EL (cell line): ENCODE measurements around the gene INSR.
A peak's percentile ranks its signal among the peaks of the same experiment; 100 is the strongest.
"Not testable (repeated sequence)": the region's sequence is repeated elsewhere in the genome, so short reads cannot be mapped to it uniquely, and the experiment has no call there.

ENCODE experiments used
- DNase-seq: peaks from one replicate; pipeline ENCODE4 v3.0.0-alpha.2; 2016

Gene INSR

GRCh38 chr19:7188698-7189629 is 105.2 kb downstream of the INSR start:
- no peak for DNase-seq

- no peak for DNase-seq
Observed at GRCh38 chr19:7187605-7188339, 106.4 kb downstream of the INSR start.

DNA sequence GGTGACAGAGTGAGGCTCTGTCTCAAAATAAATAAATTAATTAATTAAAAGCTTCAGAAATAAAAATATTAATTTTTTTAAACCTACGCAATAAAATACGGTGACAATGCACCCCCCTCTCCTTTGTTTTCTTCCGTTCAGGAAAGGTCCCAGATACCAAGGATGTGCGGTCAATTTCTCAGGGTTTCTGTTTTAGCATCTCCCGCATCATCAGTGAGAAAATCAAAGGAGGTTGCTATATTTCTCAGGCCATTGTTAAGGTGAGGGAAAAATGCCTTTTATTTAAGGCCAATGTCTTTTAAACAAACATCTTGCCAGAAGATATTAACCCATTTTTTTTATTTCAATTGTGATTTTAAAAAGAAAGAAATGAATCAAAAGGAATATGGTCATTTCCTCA is 111.7 kb downstream of the INSR start:
- no peak for DNase-seq

DNA sequence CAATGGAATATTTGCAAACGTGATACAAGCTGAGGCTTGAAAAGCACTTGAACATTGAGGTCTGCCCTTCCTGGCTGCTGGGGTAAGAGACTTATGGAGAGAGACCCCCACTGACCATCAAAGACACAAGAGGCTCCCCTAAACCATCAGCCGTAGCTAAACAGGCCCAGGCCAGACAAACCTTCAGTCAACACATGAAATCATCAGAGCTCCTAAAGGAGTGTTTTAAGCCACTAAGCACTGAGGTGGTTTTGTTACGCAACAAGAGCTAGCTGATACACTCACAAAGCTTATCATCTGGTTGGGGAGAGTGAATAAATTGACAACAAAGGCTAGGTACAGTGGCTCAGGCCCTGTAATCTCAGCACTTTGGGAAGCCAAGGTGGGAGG is 114.3 kb downstream of the INSR start:
- no peak for DNase-seq

GRCh38 chr19:7177926-7178325 is 116.3 kb downstream of the INSR start:
- DNase-seq: peak; percentile 28

DNA sequence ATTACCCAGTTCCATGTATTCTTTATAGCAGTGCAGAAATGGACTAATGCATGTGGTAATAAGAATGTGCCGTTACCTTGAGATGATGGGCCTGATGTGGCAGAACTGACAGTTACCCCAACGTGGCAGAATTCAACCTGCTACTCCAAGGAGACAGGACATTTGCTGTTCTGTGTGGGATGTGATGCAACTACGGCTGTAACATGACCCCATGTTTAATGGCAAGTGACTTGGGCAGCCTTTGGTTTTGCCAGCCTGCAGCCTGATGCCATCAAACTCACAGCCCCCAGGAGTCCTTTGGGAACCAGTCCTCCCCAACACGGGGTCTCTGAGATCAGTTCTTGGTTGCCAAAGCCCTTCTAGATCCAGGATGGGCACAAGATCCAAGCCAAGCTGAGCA is 117.4 kb downstream of the INSR start:
- DNase-seq: no peak

DNA sequence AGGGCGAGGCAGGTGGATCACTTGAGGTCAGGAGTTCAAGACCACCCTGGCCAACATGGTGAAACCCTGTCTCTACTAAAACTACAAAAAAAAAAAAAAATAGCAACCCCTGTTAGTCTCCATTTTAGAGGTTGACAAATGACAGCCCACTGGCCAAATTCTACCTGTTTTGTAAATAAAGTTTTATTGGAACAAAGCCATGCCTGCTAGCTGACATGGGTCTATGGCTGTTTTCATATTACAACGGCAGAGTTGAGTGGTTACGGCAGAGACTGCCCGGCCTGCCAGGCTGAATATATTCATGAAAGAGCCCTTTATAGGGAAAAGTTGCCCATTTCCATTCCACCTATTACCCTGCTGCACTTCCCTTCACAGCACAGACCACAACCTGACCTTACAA is 121.4 kb downstream of the INSR start:
- DNase-seq: no peak

DNA sequence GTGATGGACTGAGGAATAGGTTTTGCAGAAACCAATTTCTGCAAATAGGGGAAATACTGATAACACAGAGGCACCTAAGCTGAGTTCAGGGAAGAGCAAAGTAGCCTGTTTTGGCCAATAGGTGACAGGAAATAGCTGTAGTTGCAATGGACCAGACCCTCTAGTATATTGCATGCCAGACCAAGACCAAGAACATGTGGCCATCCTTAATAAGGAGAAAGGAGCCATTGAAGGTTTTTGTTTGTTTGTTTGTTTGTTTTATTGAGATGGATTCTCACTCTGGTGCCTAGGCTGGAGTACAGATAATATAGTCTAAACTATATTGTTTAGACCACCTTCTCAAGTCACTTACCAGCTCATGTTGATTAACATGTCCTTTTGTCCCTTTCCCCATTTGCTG is 123.2 kb downstream of the INSR start:
- no peak for DNase-seq

- DNase-seq: no peak
Observed at GRCh38 chr19:7168941-7169340, 125.3 kb downstream of the INSR start.

- no peak for DNase-seq
Observed at GRCh38 chr19:7161292-7161691, 132.9 kb downstream of the INSR start.

GRCh38 chr19:7159105-7159933 is 134.9 kb downstream of the INSR start:
- peak; percentile 54 for DNase-seq

DNA sequence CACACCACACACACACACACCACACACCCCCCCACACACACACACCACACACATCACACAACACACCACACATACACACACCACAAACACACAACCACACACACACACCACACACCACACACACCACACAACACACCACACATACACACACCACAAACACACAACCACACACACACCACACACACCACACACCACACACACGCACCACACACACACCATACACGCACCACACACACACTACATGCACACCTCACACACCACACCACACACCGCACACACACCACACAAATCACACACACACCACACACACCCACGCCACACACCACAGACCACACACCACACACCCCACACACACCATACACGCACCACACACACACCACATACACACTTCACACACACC is 141.2 kb downstream of the INSR start:
- no peak for DNase-seq

DNA sequence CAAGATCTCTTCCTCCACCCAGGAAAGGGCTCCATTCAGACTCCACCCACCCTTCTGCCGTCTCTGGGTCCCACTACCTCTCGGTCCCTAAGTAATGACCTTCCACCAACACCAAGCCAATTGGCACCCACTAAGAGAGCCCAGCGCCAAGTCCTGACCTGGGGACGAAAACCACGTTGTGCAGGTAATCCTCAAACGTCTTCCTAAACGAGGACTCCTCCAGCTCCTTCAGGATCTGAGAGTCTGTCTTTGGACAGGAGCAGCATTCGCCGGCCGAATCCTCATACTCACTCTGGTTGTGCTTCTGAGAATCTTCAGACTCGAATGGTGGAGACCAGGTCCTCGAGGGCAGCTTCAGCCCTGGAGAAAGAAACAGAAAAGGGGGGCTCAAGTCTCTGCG is 141.6 kb downstream of the INSR start:
- no peak for DNase-seq

DNA sequence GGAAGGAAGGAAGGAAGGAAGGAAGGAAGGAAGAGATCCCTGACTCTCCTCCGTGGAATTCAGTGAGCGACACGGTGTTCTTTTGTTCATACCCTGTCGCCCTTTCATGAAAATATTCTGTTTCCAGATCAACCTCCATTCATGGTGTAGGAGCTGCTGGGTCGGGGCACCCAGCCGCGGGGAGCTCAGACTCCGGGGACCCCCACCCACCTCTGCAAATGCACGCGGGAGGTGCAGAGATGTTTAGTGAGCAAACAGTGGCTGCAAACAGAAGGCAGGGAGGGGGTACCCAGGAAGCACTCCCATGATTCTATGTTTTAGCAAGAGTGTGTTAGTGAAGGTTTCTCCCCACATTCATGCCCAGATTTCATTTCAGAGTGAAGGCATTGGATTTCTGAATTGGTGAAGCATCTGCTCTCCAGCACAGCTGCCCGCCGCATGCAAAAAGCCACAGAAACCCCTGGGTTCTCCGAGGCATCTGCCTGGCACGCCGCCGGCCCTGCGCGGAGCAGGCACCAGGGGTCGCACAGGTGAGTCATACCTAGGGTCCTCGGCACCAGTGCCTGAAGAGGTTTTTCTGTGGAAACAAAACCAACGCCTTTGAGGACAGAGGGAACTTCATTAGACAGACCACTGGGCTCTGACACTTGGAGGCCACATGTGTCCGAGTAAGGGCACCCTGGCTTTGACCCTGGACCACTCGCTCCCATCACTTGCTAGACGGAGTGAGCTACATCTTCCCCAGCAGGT is 144.1 kb downstream of the INSR start:
- DNase-seq: no peak

DNA sequence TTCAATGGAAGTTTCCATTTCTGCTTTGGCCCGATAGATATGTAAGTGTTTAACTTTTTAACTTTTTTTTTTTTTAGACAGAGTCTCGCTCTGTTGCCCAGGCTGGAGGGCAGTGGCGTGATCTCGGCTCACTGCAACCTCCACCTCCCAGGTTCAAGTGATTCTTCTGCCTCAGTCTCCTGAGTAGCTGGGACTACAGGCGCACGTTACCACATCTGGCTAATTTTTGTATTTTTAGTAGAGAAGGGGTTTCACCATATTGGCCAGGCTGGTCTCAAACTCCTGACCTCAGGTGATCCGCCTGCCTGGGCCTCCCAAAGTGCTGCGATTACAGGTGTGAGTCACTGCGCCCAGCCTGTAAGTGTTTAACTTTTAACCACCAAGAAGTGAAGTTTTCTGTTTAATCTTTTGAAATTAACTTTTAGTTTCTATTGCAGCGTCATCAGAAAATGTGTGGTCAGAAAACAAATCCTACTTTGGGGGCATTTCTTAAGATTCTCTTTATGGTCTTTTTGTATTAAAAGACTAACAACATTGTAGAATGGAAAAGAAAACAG is 147.0 kb downstream of the INSR start:
- not testable (repeated sequence) for DNase-seq

- not testable (repeated sequence) for DNase-seq
Observed at GRCh38 chr19:7146086-7146485, 148.1 kb downstream of the INSR start.

DNA sequence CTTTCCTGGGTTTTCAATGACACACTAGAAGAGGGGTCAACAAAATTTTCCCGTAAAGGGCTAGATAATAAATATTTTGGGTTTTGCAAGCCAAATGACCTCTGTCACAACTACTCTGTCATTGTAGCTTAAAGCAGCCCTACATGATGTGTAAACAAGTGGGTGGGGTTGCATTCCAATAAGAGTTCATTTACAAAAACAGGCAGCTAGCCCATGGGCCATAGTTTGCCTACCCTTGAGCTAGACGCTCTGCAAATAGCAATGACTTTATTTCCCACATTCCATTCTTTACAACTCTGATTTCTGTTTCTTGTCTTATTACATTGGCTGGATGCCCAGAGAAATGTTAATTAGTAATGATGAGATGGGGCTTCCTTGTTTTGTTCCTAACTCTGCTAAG is 148.7 kb downstream of the INSR start:
- no peak for DNase-seq

DNA sequence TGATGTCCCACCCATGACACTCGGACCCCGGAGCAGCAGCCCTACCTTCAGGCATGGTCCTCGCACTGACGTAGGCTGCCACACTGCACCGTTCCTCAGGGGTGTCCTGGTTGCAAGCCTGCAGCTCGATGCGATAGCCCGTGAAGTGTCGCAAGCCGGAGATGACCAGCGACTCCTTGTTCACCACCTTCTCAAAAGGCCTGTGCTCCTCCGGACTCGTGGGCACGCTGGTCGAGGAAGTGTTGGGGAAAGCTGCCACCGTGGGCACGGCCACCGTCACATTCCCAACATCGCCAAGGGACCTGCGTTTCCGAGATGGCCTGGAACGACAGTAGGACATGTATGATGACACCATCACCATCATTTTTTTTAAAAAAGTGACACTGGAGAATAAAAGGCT is 151.4 kb downstream of the INSR start:
- no peak for DNase-seq

DNA sequence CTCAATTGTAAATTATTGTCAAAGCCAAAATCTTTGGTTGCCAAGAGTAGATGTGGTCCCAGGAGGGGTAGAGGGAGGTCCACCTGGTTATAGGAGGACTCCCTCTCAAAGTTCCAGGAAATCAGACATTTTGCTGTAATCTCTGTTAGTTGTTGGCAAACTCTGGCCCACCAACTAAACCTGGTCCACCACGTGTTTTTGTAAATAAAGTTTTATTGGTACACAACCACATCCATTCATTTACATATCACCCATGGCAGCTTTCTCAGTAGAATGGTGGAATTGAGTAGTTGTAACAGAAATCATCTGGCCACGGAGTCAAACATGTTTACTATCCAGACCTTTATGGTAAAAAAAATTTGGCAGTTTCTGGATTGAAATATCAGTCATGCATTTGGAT is 154.1 kb downstream of the INSR start:
- DNase-seq: no peak

DNA sequence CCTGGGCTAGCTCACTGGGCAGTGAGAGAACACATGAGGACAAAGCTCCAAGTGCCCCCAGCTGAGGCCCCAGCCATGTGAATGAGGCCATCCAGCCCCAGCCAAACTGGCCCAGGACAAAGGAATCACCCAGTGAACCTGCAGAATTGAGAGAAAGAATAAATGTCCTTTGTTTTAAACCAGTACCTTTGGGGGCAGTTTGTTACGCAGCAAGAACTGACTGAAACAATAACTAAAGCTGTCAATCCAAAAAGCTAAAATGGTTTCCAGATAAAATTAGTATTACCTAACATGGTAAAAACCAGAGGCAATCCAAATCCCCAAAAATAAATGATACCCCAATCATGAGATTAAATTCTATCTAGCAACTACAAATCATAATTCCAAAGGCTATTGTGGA is 155.1 kb downstream of the INSR start:
- no peak for DNase-seq

DNA sequence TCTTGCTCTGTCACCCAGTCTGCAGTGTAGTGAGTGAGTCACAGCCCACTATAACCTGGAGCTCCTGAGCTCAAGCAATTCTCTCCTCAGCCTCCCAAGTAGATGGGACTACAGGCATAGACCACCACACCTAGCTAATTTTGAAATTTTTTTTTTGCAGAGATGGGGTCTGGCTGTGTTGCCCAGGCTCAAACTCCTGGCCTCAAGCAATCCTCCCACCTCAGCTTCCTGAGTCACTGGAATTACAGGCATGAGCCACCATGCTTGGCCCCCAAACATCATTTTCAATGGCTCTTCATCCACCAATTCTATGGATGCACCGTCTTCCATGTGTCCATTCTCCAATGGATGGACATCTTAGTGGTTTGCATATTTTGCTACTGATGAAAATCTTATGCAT is 155.8 kb downstream of the INSR start:
- no peak for DNase-seq

- DNase-seq: no peak
Observed at GRCh38 chr19:7137120-7137519, 157.1 kb downstream of the INSR start.
